GM12873 (cell line): Measurements from ENCODE around the gene RALGPS2.

Experiments used
- TF ChIP-seq, protein P1 (sequence below): IDR thresholded peaks from 2 replicates; pipeline ENCODE4 v1.5.1; 2012; ENCODE audit warnings: low read depth, mild to moderate bottlenecking, moderate library complexity, low read length, control low read depth; ENCODE audit not compliant: insufficient read depth; ENCODE audit errors: missing control alignments

RALGPS2 gene

DNA sequence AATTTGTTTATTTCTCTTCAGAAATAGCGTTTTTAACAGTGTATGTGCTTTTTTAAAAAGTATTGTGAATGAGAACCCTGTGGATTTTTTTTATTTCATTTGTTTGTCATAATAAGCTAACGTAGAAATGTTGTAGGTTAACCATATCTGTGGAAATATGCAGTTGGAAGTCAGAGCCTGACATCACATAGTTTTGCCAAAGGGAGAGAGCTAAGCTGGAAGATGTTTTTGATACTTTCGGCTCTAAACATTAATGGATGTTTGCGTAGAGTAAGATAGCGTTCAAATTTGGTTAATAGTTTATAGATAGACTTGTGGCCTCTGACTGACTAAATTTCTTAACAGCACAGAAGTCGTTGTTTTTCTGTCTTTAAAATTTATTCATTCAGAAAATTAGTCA, 193.3 kb downstream of the RALGPS2 start:
- TF ChIP-seq, protein P1, sequence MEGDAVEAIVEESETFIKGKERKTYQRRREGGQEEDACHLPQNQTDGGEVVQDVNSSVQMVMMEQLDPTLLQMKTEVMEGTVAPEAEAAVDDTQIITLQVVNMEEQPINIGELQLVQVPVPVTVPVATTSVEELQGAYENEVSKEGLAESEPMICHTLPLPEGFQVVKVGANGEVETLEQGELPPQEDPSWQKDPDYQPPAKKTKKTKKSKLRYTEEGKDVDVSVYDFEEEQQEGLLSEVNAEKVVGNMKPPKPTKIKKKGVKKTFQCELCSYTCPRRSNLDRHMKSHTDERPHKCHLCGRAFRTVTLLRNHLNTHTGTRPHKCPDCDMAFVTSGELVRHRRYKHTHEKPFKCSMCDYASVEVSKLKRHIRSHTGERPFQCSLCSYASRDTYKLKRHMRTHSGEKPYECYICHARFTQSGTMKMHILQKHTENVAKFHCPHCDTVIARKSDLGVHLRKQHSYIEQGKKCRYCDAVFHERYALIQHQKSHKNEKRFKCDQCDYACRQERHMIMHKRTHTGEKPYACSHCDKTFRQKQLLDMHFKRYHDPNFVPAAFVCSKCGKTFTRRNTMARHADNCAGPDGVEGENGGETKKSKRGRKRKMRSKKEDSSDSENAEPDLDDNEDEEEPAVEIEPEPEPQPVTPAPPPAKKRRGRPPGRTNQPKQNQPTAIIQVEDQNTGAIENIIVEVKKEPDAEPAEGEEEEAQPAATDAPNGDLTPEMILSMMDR, result no peak

DNA sequence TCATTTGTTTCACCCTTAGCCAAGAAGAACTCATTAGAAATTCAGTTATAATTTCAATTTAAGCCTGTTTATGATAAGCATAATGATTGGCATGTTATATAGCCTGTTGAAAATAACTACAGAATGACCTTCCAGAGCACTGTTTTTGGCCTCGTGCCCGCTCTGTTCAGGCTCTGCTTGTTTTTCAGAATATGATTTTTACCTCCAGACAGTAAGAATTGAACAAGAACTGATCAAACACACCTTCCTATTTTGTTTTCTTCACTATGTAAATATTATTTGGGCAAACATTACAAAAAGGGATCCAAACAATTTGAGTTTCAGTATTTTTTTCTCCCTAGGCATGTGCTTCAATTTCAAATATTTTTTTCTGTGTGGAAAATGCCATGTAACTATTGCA, 193.9 kb downstream of the RALGPS2 start:
- TF ChIP-seq, protein P1, result no peak

DNA sequence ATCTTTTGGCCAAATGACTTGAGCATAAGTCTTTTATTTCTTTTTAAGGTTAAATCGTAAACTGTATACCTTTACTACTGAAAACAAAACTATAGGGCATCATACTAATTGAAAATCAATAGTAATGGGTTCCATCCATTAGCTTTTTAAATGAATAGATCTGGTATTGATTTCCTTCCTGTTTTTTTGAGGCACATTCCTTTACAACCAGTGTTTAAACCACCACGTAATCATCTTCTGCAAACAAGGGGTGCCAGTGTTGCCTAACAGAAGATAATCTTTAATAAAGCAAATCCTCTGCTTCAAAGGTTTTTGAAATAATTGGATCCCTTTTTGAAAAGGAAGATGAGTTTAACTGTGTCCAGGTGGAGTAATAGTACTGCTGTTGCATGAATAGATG, 194.5 kb downstream of the RALGPS2 start:
- TF ChIP-seq, protein P1, result no peak

DNA sequence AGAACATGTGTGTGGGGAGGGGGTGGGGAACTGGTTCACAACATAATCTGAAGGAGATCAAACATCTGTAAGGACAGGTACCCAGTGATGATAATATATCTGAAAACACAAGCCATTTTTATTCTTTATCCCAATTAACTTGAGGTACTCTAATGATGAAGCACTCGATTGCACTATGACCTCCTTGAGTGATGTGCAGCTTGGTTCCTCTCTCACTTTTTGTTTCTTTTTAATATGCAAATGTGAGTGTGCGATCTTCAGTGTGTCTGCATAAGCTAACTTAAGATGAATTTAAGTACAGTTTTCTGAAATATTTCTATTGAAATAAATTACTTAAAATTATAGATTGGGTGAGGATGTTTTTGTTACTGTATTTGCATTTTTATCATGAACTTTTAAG, 196.5 kb downstream of the RALGPS2 start:
- TF ChIP-seq, protein P1, result no peak

DNA sequence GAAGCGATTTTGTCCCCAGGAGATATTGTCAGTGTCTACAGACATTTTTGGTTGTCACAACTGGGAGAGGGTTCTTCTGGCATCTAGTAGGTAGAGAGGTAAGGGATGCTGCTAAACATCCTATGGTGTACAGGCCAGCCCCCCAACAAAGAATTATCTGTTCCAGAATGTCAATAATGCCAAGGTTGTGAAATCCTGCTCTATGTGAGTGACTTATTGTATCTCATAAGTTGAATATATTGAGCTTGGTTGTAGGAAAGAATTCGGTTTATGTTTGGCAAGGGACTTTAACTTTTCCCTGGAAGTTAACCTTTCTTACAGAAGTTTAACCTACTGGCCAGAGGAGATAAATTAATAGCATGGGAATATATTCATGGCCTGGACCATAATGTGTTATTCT, 198.5 kb downstream of the RALGPS2 start:
- TF ChIP-seq, protein P1, result no peak

DNA sequence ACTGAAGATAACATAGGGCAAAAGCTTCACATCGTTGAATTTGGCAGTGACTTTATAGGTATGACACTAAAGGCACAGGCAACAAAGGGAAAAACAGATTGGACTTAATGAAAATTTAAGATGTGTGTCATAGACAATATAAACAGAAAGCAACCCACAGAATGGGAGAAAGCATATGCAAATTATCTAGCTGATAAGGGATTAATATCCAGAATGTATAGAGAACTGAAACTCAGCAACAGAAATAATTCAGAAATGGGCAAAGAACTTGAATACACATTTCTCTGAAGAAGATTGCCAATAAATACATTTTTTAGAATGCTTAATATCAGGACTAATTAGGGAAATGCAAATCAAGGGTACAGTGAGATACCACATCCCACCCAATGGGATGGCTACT, 201.0 kb downstream of the RALGPS2 start:
- TF ChIP-seq, protein P1, result no peak

DNA sequence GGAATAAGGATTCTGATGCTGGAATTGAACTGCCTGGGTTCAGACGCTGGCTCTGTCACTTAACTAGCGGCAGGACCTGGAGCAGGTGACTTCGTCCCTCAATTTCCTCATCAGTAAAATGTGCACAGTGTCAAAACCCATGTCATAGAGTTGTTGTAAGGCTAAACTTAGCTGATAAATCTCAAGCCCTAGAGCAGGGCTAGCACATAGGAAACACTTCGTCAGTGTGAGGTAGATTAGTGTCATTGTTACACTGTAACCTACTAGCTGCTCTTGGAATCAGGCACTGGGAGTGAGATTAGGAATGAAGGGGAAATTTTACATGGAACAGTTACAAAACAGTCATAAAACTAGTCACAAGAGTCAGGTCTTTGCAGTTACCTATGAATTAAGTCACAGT, 202.0 kb downstream of the RALGPS2 start:
- TF ChIP-seq, protein P1, result no peak
